ENCODE data around the gene IRF2.

IRF2 gene

GRCh38 chr4:184473499-184474262 is 669 bp downstream of the IRF2 start:
- DNase-seq (ENCODE audit: low read depth in 2 of 2) = peak; percentile 22 to 28

GRCh38 chr4:184472614-184473498 is 1.5 kb downstream of the IRF2 start:
- DNase-seq (ENCODE audit: low read depth in 2 of 2) = peak; percentile 31 to 42

GRCh38 chr4:184471881-184472613 is 2.3 kb downstream of the IRF2 start:
- DNase-seq (ENCODE audit: low read depth in 2 of 2) = no peak

- DNase-seq (ENCODE audit: low read depth in 2 of 2) = no peak
Observed at GRCh38 chr4:184470785-184471110, 3.6 kb downstream of the IRF2 start.

GRCh38 chr4:184466634-184467033 is 7.7 kb downstream of the IRF2 start:
- DNase-seq (ENCODE audit: low read depth in 2 of 2) = no peak

GRCh38 chr4:184464759-184465454 is 9.4 kb downstream of the IRF2 start:
- DNase-seq (ENCODE audit: low read depth in 2 of 2) = no peak

GRCh38 chr4:184463856-184464255 is 10.5 kb downstream of the IRF2 start:
- DNase-seq (ENCODE audit: low read depth in 2 of 2) = no peak

- no peak for DNase-seq (ENCODE audit: low read depth in 2 of 2)
Observed at GRCh38 chr4:184463158-184463557, 11.2 kb downstream of the IRF2 start.

- DNase-seq (ENCODE audit: low read depth in 2 of 2) = no peak
Observed at GRCh38 chr4:184462724-184463123, 11.6 kb downstream of the IRF2 start.

- no peak for DNase-seq (ENCODE audit: low read depth in 2 of 2)
Observed at GRCh38 chr4:184461711-184462441, 12.5 kb downstream of the IRF2 start.

GRCh38 chr4:184460499-184461285 is 13.7 kb downstream of the IRF2 start:
- DNase-seq (ENCODE audit: low read depth in 2 of 2) = no peak

- no peak for DNase-seq (ENCODE audit: low read depth in 2 of 2)
Observed at GRCh38 chr4:184459413-184459812, 14.9 kb downstream of the IRF2 start.

GRCh38 chr4:184457535-184458249 is 16.7 kb downstream of the IRF2 start:
- DNase-seq (ENCODE audit: low read depth in 2 of 2) = no peak

GRCh38 chr4:184456337-184456736 is 18.0 kb downstream of the IRF2 start:
- DNase-seq (ENCODE audit: low read depth in 2 of 2) = no peak

- no peak for DNase-seq (ENCODE audit: low read depth in 2 of 2)
Observed at GRCh38 chr4:184455299-184455698, 19.1 kb downstream of the IRF2 start.

- no peak for DNase-seq (ENCODE audit: low read depth in 2 of 2)
Observed at GRCh38 chr4:184453365-184454160, 20.8 kb downstream of the IRF2 start.

GRCh38 chr4:184452740-184453139 is 21.6 kb downstream of the IRF2 start:
- no peak for DNase-seq (ENCODE audit: low read depth in 2 of 2)

GRCh38 chr4:184451726-184452125 is 22.6 kb downstream of the IRF2 start:
- DNase-seq (ENCODE audit: low read depth in 2 of 2) = no peak

Measured in stimulated activated CD4-positive, alpha-beta T cell treated with anti-CD3 and anti-CD28 coated beads, Interleukin-12 subunit alpha, Interleukin-12 subunit beta, amount 100 ng/mL, for 24 hours (primary cell).